ENCODE data around the gene FOXA3. TPM values are rescaled to one million over a fixed set of nuclear protein-coding genes. Genes with fewer than 3 reads are reported as not detected.

Gene FOXA3
- polyA plus RNA-seq, 2 of the 4 experiments (the other 2 are of a cell fraction), result 1.6 to 5.3 TPM

DNA sequence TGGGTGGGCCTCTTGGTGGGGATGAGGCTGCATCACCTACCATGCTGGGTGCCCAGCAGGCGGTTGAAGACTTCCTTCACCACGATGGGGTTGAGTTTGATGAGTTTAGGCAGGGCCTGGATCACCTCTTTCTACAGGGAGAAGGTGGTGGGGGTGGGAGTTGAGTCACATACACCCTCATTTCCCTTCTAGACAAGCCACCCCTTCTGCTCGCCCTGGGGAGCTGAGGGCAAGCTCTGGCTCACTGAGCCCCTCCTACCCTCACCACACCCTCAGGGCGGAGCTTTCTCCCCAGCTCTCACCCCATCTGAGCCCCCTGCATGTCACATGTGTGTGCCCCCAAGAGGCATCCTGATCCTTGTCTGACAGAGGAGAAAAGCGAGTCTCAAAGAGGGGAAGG, 41.4 kb upstream of the FOXA3 start:
- ATAC-seq (no peak), FAIRE-seq (no peak), DNase-seq (ENCODE audit: low read depth in 1 of 2, low spot score in 1 of 2) (no peak)
- Histone ChIP-seq H3K4me1 (peaks cover 3% of the 10 kb centered on the region; the same call in 1 of the 3 replicates), H3K4me3 (no peak overlapping the region), H3K4me2 (no peak overlapping the region), H3K27ac (no peak overlapping the region), H3K9me3 (no peaks in the 10 kb centered on the region)
- 89% methylated on average over 3 of the region's 5 CpGs for WGBS (ENCODE audit: missing lambda C conversion rate)
- TF ChIP-seq BHLHE40 (IDR thresholded peaks at IDR 0.05; ENCODE audit: low read depth, low read length) (no peak), FOSB (CRISPR knock-in tag; IDR thresholded peaks at IDR 0.05) (no peak), ZSCAN20 (CRISPR knock-in tag; IDR thresholded peaks at IDR 0.05) (no peak), CEBPB (IDR thresholded peaks at IDR 0.05) (no peak), RFX5 (IDR thresholded peaks at IDR 0.05) (no peak), TP53 (CRISPR knock-in tag; IDR thresholded peaks at IDR 0.05) (no peak), KDM1A (IDR thresholded peaks at IDR 0.05; ENCODE audit: low read depth) (no peak), EP300 (IDR thresholded peaks at IDR 0.05) (no peak), GATA3 (IDR thresholded peaks at IDR 0.05; ENCODE audit: borderline replicate concordance) (no peak), CHD2 (IDR thresholded peaks at IDR 0.05; ENCODE audit: low read length, partially characterized antibody) (no peak), CBX2 (IDR thresholded peaks at IDR 0.05; ENCODE audit: borderline replicate concordance, low read depth) (no peak), MAFK (IDR thresholded peaks at IDR 0.05; ENCODE audit: partially characterized antibody) (no peak), CBX8 (IDR thresholded peaks at IDR 0.05) (no peak), FOSL2 (IDR thresholded peaks at IDR 0.05) (no peak), FOSL2 (CRISPR knock-in tag; IDR thresholded peaks at IDR 0.05) (no peak), HEYL (CRISPR knock-in tag; IDR thresholded peaks at IDR 0.05) (no peak)
- TF ChIP-seq, protein P1, sequence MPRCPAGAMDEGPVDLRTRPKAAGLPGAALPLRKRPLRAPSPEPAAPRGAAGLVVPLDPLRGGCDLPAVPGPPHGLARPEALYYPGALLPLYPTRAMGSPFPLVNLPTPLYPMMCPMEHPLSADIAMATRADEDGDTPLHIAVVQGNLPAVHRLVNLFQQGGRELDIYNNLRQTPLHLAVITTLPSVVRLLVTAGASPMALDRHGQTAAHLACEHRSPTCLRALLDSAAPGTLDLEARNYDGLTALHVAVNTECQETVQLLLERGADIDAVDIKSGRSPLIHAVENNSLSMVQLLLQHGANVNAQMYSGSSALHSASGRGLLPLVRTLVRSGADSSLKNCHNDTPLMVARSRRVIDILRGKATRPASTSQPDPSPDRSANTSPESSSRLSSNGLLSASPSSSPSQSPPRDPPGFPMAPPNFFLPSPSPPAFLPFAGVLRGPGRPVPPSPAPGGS (IDR thresholded peaks at IDR 0.05), result no peak
- TF ChIP-seq, protein P2, sequence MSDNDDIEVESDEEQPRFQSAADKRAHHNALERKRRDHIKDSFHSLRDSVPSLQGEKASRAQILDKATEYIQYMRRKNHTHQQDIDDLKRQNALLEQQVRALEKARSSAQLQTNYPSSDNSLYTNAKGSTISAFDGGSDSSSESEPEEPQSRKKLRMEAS (IDR thresholded peaks at IDR 0.05), result no peak
- TF ChIP-seq, protein P3, sequence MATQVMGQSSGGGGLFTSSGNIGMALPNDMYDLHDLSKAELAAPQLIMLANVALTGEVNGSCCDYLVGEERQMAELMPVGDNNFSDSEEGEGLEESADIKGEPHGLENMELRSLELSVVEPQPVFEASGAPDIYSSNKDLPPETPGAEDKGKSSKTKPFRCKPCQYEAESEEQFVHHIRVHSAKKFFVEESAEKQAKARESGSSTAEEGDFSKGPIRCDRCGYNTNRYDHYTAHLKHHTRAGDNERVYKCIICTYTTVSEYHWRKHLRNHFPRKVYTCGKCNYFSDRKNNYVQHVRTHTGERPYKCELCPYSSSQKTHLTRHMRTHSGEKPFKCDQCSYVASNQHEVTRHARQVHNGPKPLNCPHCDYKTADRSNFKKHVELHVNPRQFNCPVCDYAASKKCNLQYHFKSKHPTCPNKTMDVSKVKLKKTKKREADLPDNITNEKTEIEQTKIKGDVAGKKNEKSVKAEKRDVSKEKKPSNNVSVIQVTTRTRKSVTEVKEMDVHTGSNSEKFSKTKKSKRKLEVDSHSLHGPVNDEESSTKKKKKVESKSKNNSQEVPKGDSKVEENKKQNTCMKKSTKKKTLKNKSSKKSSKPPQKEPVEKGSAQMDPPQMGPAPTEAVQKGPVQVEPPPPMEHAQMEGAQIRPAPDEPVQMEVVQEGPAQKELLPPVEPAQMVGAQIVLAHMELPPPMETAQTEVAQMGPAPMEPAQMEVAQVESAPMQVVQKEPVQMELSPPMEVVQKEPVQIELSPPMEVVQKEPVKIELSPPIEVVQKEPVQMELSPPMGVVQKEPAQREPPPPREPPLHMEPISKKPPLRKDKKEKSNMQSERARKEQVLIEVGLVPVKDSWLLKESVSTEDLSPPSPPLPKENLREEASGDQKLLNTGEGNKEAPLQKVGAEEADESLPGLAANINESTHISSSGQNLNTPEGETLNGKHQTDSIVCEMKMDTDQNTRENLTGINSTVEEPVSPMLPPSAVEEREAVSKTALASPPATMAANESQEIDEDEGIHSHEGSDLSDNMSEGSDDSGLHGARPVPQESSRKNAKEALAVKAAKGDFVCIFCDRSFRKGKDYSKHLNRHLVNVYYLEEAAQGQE (IDR thresholded peaks at IDR 0.05), result no peak
- TF ChIP-seq, protein P4, sequence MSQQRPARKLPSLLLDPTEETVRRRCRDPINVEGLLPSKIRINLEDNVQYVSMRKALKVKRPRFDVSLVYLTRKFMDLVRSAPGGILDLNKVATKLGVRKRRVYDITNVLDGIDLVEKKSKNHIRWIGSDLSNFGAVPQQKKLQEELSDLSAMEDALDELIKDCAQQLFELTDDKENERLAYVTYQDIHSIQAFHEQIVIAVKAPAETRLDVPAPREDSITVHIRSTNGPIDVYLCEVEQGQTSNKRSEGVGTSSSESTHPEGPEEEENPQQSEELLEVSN (IDR thresholded peaks at IDR 0.05; ENCODE audit: borderline replicate concordance, low read depth), result no peak
- POLR2A ChIA-PET, result no interaction called here
- CTCF ChIA-PET, result interaction anchor here (1.5 to 62.0 kb wide), 5 partner anchors 14 to 60 kb away, joined by 5 to 2204 read pairs (median 38); partner anchors contain the start of genes DMPK, DMWD, FOXA3 and RSPH6A

DNA sequence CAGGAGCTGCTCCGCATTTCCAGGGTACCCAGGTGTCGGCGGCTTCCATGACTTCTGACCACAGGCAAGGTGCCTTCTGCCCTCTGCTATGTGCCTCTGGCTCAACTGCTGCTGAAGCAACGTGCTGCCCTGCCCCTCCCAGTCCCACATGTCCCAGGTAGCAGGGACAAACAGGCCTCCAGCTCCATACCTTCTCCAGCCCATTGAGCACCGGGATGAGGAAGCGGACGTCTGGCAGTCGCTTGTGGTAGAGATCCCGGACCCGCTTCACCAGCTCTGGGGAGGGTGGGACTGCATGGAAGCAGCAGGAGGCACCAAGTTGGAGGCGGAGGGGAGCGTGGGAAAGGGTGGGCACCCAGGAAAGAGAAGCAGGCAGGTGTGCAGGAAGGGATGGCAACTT, 40.9 kb upstream of the FOXA3 start:
- H3K9me3 ChIP-seq, result no peaks in the 10 kb centered on the region
- POLR2A ChIA-PET, result no interaction called here

More for the DNA sequence above, 40.9 kb upstream of the FOXA3 start:
- FAIRE-seq (no peak), ATAC-seq (no peak), DNase-seq (ENCODE audit: low read depth in 1 of 2, low spot score in 1 of 2) (no peak)
- Histone ChIP-seq H3K4me3 (no peak overlapping the region), H3K4me1 (no peaks in the 10 kb centered on the region), H3K4me2 (no peak overlapping the region), H3K27ac (no peak overlapping the region)
- WGBS (ENCODE audit: missing lambda C conversion rate), result 92% methylated on average over 12 of the region's 12 CpGs
- CTCF ChIA-PET, result interaction anchor here (1.1 to 62.0 kb wide), 6 partner anchors 13 to 442 kb away, joined by 3 to 2204 read pairs (median 30); partner anchors contain the start of genes DMPK, DMWD, FOXA3 and RSPH6A
- TF ChIP-seq POLR2AphosphoS2 (conservative IDR thresholded peaks at IDR 0.05; ENCODE audit: low read length) (no peak), SMC3 (IDR thresholded peaks at IDR 0.05) (no peak), JUNB (IDR thresholded peaks at IDR 0.05) (no peak), NFE2L2 (conservative IDR thresholded peaks at IDR 0.05; ENCODE audit: low read length) (no peak), SREBF2 (IDR thresholded peaks at IDR 0.05) (no peak), RFX5 (IDR thresholded peaks at IDR 0.05) (no peak), KDM5A (IDR thresholded peaks at IDR 0.05) (no peak), HOXB5 (CRISPR knock-in tag; IDR thresholded peaks at IDR 0.05) (no peak), HDAC2 (IDR thresholded peaks at IDR 0.05) (no peak), MAZ (IDR thresholded peaks at IDR 0.05; ENCODE audit: borderline replicate concordance, low read depth, low read length) (no peak), EHMT2 (IDR thresholded peaks at IDR 0.05; ENCODE audit: low read depth) (no peak)
- TF ChIP-seq, protein P2 (IDR thresholded peaks at IDR 0.05), result no peak
- TF ChIP-seq, protein P5, sequence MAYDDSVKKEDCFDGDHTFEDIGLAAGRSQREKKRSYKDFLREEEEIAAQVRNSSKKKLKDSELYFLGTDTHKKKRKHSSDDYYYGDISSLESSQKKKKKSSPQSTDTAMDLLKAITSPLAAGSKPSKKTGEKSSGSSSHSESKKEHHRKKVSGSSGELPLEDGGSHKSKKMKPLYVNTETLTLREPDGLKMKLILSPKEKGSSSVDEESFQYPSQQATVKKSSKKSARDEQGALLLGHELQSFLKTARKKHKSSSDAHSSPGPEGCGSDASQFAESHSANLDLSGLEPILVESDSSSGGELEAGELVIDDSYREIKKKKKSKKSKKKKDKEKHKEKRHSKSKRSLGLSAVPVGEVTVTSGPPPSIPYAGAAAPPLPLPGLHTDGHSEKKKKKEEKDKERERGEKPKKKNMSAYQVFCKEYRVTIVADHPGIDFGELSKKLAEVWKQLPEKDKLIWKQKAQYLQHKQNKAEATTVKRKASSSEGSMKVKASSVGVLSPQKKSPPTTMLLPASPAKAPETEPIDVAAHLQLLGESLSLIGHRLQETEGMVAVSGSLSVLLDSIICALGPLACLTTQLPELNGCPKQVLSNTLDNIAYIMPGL (CRISPR knock-in tag; IDR thresholded peaks at IDR 0.05; ENCODE audit: borderline replicate concordance), result no peak
- TF ChIP-seq, protein P1 (IDR thresholded peaks at IDR 0.05), result no peak
